GM23338 (cell line): ENCODE data around the gene GLI1.

Experiments
- CREB1 ChIP-seq: fragments of 250-450 bp; sonication (Bioruptor Pico); IDR thresholded peaks from 2 replicates; pipeline ENCODE4 v1.5.0; 2020; ENCODE audit warnings: low read depth, mild to moderate bottlenecking, moderate library complexity
- EZH2 ChIP-seq: fragments of 200-600 bp; sonication (generic); IDR thresholded peaks from one replicate; pipeline ENCODE4 v1.8.0; 2017; ENCODE audit warnings: antibody characterized with exemption, mild to moderate bottlenecking, low read depth; ENCODE audit not compliant: unreplicated experiment
- EZH2phosphoT487 ChIP-seq: fragments of 200-600 bp; sonication (generic); IDR thresholded peaks from one replicate; pipeline ENCODE4 v1.8.1; 2018; ENCODE audit warnings: antibody characterized with exemption; ENCODE audit not compliant: unreplicated experiment
- JUNB ChIP-seq: IDR thresholded peaks from one replicate; pipeline ENCODE4 v1.6.1; 2016; ENCODE audit warnings: antibody characterized with exemption; ENCODE audit not compliant: unreplicated experiment
- NANOG ChIP-seq: IDR thresholded peaks from 2 replicates; pipeline ENCODE4 v1.6.1; 2016; ENCODE audit warnings: antibody characterized with exemption, borderline replicate concordance
- POLR2AphosphoS5 ChIP-seq: IDR thresholded peaks from 2 replicates; pipeline ENCODE4 v1.6.1; 2016; ENCODE audit warnings: antibody characterized with exemption, low read depth
- STAT1 ChIP-seq: IDR thresholded peaks from one replicate; pipeline ENCODE4 v1.6.1; 2016; ENCODE audit warnings: antibody characterized with exemption; ENCODE audit not compliant: unreplicated experiment
- ZNF114 ChIP-seq: fragments of 250-450 bp; sonication (Bioruptor Pico); IDR thresholded peaks from 2 replicates; pipeline ENCODE4 v1.5.0; 2020; ENCODE audit warnings: mild to moderate bottlenecking, moderate library complexity
- ZNF331 ChIP-seq: fragments of 250-450 bp; sonication (Bioruptor Pico); IDR thresholded peaks from 2 replicates; pipeline ENCODE4 v1.5.0; 2020; ENCODE audit warnings: low read depth, mild to moderate bottlenecking, moderate library complexity
- TF ChIP-seq, protein P1 (sequence below), 2 experiments: fragments of 200-600 bp in 1 of 2; sonication (generic) in 1 of 2; conservative IDR thresholded peaks; 2 replicates each; pipeline versions ENCODE4 v1.5.1 to v1.6.1; 2016 to 2017; ENCODE audit warnings: antibody characterized with exemption in 2 of 2, low read depth in 2 of 2, mild to moderate bottlenecking in 2 of 2, moderate library complexity in 1 of 2
- TF ChIP-seq, protein P2 (sequence below): IDR thresholded peaks from one replicate; pipeline ENCODE4 v1.6.1; 2018; ENCODE audit warnings: antibody characterized with exemption; ENCODE audit not compliant: unreplicated experiment
- TF ChIP-seq, protein P3 (sequence below): IDR thresholded peaks from 2 replicates; pipeline ENCODE4 v1.6.1; 2016; ENCODE audit warnings: antibody characterized with exemption

DNA sequence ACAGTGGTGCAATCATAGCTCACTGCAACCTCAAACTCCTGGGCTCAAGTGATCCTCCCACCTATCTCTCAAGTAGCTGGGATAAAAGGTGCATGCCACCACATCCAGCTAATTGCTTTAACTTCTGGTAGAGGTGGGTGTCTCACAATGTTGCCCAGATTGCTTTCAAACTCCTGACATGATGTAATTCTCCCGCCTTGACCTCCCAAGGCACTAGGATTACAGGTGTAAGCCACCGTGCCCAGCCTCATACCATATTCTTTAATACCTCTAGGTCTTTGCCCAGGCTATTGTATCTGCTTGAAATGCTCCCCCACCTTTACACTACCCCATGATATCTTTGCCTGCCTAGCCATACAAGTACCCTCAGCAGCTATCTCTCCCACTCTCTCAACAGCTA, 40.1 kb upstream of the GLI1 start:
- TF ChIP-seq CREB1 (CRISPR knock-in tag) (no peak), EZH2 (no peak), ZNF114 (no peak), POLR2AphosphoS5 (no peak), ZNF331 (CRISPR knock-in tag) (no peak), JUNB (no peak), STAT1 (no peak), EZH2phosphoT487 (no peak), NANOG (no peak)
- TF ChIP-seq, protein P1, sequence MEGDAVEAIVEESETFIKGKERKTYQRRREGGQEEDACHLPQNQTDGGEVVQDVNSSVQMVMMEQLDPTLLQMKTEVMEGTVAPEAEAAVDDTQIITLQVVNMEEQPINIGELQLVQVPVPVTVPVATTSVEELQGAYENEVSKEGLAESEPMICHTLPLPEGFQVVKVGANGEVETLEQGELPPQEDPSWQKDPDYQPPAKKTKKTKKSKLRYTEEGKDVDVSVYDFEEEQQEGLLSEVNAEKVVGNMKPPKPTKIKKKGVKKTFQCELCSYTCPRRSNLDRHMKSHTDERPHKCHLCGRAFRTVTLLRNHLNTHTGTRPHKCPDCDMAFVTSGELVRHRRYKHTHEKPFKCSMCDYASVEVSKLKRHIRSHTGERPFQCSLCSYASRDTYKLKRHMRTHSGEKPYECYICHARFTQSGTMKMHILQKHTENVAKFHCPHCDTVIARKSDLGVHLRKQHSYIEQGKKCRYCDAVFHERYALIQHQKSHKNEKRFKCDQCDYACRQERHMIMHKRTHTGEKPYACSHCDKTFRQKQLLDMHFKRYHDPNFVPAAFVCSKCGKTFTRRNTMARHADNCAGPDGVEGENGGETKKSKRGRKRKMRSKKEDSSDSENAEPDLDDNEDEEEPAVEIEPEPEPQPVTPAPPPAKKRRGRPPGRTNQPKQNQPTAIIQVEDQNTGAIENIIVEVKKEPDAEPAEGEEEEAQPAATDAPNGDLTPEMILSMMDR (conservative IDR thresholded peaks at IDR 0.05; ENCODE audit: low read depth in 2 of 2): no peak
- TF ChIP-seq, protein P2, sequence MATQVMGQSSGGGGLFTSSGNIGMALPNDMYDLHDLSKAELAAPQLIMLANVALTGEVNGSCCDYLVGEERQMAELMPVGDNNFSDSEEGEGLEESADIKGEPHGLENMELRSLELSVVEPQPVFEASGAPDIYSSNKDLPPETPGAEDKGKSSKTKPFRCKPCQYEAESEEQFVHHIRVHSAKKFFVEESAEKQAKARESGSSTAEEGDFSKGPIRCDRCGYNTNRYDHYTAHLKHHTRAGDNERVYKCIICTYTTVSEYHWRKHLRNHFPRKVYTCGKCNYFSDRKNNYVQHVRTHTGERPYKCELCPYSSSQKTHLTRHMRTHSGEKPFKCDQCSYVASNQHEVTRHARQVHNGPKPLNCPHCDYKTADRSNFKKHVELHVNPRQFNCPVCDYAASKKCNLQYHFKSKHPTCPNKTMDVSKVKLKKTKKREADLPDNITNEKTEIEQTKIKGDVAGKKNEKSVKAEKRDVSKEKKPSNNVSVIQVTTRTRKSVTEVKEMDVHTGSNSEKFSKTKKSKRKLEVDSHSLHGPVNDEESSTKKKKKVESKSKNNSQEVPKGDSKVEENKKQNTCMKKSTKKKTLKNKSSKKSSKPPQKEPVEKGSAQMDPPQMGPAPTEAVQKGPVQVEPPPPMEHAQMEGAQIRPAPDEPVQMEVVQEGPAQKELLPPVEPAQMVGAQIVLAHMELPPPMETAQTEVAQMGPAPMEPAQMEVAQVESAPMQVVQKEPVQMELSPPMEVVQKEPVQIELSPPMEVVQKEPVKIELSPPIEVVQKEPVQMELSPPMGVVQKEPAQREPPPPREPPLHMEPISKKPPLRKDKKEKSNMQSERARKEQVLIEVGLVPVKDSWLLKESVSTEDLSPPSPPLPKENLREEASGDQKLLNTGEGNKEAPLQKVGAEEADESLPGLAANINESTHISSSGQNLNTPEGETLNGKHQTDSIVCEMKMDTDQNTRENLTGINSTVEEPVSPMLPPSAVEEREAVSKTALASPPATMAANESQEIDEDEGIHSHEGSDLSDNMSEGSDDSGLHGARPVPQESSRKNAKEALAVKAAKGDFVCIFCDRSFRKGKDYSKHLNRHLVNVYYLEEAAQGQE: no peak
- TF ChIP-seq, protein P3, sequence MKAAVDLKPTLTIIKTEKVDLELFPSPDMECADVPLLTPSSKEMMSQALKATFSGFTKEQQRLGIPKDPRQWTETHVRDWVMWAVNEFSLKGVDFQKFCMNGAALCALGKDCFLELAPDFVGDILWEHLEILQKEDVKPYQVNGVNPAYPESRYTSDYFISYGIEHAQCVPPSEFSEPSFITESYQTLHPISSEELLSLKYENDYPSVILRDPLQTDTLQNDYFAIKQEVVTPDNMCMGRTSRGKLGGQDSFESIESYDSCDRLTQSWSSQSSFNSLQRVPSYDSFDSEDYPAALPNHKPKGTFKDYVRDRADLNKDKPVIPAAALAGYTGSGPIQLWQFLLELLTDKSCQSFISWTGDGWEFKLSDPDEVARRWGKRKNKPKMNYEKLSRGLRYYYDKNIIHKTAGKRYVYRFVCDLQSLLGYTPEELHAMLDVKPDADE: no peak
